ENCODE results near the gene MEI4.
"Not testable (repeated sequence)": the region's sequence is repeated elsewhere in the genome, so short reads cannot be mapped to it uniquely, and the experiment has no call there.

Gene MEI4

DNA sequence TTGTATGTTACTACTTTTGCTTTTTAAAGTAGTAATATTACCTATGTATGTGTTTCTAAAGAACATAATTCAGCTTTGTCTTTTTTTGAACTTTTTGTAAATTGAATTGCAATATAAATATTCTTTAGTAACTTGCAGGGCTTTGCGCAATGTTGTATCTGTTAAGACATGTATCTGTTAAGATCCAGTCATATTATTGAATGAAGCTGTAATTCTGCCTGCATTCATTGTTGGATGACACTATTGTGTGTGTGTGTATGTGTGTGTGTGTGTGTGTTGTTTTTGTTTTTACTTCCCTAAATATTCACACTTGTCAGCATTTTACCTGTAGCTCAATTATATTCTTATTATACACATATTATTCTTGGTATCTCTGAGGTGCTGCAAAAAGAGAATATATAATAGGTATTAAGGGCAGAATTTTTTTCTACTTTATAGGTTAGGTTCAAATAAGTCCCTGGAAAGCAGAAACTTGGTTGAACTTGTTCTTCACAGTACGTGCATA lies 164.0 kb downstream of the MEI4 start:
- ATAC-seq (ENCODE audit: low read depth) (no peak), DNase-seq (ENCODE audit: low spot score) (no peak)
- no peak overlapping the region for H3K4me3 ChIP-seq (ENCODE audit: severe bottlenecking)
- H3K27me3 ChIP-seq (ENCODE audit: insufficient read depth, poor library complexity, severe bottlenecking), result no peaks in the 10 kb centered on the region
- TF ChIP-seq, protein P1, sequence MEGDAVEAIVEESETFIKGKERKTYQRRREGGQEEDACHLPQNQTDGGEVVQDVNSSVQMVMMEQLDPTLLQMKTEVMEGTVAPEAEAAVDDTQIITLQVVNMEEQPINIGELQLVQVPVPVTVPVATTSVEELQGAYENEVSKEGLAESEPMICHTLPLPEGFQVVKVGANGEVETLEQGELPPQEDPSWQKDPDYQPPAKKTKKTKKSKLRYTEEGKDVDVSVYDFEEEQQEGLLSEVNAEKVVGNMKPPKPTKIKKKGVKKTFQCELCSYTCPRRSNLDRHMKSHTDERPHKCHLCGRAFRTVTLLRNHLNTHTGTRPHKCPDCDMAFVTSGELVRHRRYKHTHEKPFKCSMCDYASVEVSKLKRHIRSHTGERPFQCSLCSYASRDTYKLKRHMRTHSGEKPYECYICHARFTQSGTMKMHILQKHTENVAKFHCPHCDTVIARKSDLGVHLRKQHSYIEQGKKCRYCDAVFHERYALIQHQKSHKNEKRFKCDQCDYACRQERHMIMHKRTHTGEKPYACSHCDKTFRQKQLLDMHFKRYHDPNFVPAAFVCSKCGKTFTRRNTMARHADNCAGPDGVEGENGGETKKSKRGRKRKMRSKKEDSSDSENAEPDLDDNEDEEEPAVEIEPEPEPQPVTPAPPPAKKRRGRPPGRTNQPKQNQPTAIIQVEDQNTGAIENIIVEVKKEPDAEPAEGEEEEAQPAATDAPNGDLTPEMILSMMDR (IDR thresholded peaks at IDR 0.05; ENCODE audit: poor library complexity, severe bottlenecking), result no peak
- no peak overlapping the region for H3K27ac ChIP-seq (ENCODE audit: poor library complexity, severe bottlenecking)
- no peaks in the 10 kb centered on the region for H3K36me3 ChIP-seq (ENCODE audit: low read depth)
- H3K4me1 ChIP-seq (ENCODE audit: insufficient read depth, poor library complexity, severe bottlenecking), result no peaks in the 10 kb centered on the region
- H3K9me3 ChIP-seq (ENCODE audit: severe bottlenecking), result no peaks in the 10 kb centered on the region

- DNase-seq (ENCODE audit: low spot score), result no peak
- Histone ChIP-seq H3K4me1 (ENCODE audit: insufficient read depth, poor library complexity, severe bottlenecking) (no peaks in the 10 kb centered on the region), H3K9me3 (ENCODE audit: severe bottlenecking) (no peaks in the 10 kb centered on the region), H3K4me3 (ENCODE audit: severe bottlenecking) (no peak overlapping the region), H3K27me3 (ENCODE audit: insufficient read depth, poor library complexity, severe bottlenecking) (no peaks in the 10 kb centered on the region), H3K36me3 (ENCODE audit: low read depth) (no peaks in the 10 kb centered on the region), H3K27ac (ENCODE audit: poor library complexity, severe bottlenecking) (no peak overlapping the region)
- TF ChIP-seq, protein P1 (IDR thresholded peaks at IDR 0.05; ENCODE audit: poor library complexity, severe bottlenecking), result no peak
- no peak for ATAC-seq (ENCODE audit: low read depth)
Measured at GRCh38 chr6:77822265-77822664, 169.4 kb downstream of the MEI4 start.

- Histone ChIP-seq H3K27me3 (ENCODE audit: insufficient read depth, poor library complexity, severe bottlenecking) (no peaks in the 10 kb centered on the region), H3K4me1 (ENCODE audit: insufficient read depth, poor library complexity, severe bottlenecking) (no peaks in the 10 kb centered on the region), H3K9me3 (ENCODE audit: severe bottlenecking) (no peaks in the 10 kb centered on the region), H3K4me3 (ENCODE audit: severe bottlenecking) (no peak overlapping the region), H3K36me3 (ENCODE audit: low read depth) (no peaks in the 10 kb centered on the region), H3K27ac (ENCODE audit: poor library complexity, severe bottlenecking) (no peak overlapping the region)
- ATAC-seq (ENCODE audit: low read depth), result no peak
- no peak for DNase-seq (ENCODE audit: low spot score)
- TF ChIP-seq, protein P1 (IDR thresholded peaks at IDR 0.05; ENCODE audit: poor library complexity, severe bottlenecking), result no peak
Measured at GRCh38 chr6:77825204-77825603, 172.4 kb downstream of the MEI4 start.

GRCh38 chr6:77829736-77830135 lies 176.9 kb downstream of the MEI4 start:
- Histone ChIP-seq H3K27me3 (ENCODE audit: insufficient read depth, poor library complexity, severe bottlenecking) (peaks cover 6% of the 10 kb centered on the region), H3K27ac (ENCODE audit: poor library complexity, severe bottlenecking) (no peak overlapping the region), H3K36me3 (ENCODE audit: low read depth) (no peaks in the 10 kb centered on the region), H3K4me1 (ENCODE audit: insufficient read depth, poor library complexity, severe bottlenecking) (no peaks in the 10 kb centered on the region), H3K4me3 (ENCODE audit: severe bottlenecking) (no peak overlapping the region), H3K9me3 (ENCODE audit: severe bottlenecking) (no peaks in the 10 kb centered on the region)
- ATAC-seq (ENCODE audit: low read depth) (no peak), DNase-seq (ENCODE audit: low spot score) (no peak)
- TF ChIP-seq, protein P1 (IDR thresholded peaks at IDR 0.05; ENCODE audit: poor library complexity, severe bottlenecking), result no peak

GRCh38 chr6:77833749-77834148 lies 180.9 kb downstream of the MEI4 start:
- not testable (repeated sequence) for H3K4me3 ChIP-seq (ENCODE audit: severe bottlenecking); H3K4me1 ChIP-seq (ENCODE audit: insufficient read depth, poor library complexity, severe bottlenecking); H3K36me3 ChIP-seq (ENCODE audit: low read depth); ATAC-seq (ENCODE audit: low read depth); H3K9me3 ChIP-seq (ENCODE audit: severe bottlenecking); H3K27ac ChIP-seq (ENCODE audit: poor library complexity, severe bottlenecking); DNase-seq (ENCODE audit: low spot score); H3K27me3 ChIP-seq (ENCODE audit: insufficient read depth, poor library complexity, severe bottlenecking)

Data from RWPE2 (cell line).